ENCODE results near the gene GFY. TPM values are rescaled to one million over a fixed set of nuclear protein-coding genes. Genes with fewer than 3 reads are reported as not detected.

Gene GFY, protein sequence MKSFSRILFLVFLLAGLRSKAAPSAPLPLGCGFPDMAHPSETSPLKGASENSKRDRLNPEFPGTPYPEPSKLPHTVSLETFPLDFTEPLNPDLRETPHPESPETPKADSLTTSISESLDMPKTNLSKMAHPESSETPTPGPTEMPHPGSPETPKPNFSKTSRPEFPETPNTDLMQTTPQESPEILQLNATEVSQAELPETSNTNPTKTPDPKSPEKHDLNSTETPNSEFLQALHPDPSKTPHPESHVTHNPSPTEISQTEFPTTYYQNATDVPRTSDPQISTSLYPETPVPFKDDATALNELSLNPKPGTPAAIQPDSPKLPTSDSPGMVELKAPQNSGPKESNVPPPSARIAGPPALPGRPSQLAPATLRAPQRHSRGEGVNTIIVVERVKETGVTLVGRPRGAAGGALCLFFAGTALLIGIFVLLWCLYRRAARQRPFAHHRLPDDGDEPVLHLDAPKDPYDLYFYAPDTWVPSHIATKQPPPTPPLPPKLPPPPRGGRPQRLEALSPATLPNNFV
- total RNA-seq: not detected

DNA sequence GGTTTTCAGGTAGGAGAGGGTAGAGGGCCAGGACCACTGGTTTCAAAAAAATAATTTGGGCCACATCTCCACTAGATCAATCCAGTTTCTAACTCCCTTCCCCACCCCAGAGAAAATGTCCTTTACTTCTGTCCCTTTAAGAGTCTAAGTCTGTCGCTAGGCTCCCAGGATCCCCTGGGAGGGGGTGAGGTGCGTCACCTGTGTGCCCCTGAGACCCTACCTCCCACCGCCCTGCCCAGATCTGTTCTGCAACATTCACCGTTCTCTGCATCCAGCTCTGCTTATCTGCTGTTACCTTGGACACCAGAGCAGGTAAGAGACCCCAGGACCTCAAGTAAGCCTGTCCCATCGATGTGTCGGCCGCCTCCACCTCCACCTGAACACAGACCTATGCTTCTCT, at the start of gene GFY:
Gene GFY, plus strand, starts transcription at position 211 of the 400 bp plus-strand sequence. CDS start 1,043 bp downstream, outside the sequence.
- Mint-ChIP-seq H3K9me3 (ENCODE audit: low read depth) (no peaks in the 10 kb centered on the region), H3K36me3 (ENCODE audit: low read depth) (no peaks in the 10 kb centered on the region), H3K4me1 (peaks cover 56% of the 10 kb centered on the region), H3K27ac (no peak within 1 kb of the TSS), H3K27me3 (peaks cover 84% of the 10 kb centered on the region), H3K4me3 (no peak within 1 kb of the TSS)
- DNase-seq (no peak), ATAC-seq (no peak)
- intact Hi-C loops (cut with DNase I, micrococcal nuclease): no loop called here
- POLR2A ChIA-PET: no interaction called here
- CTCF ChIA-PET: interaction anchor here (0.7 to 1.8 kb wide), 5 partner anchors 11 to 728 kb away, joined by 3 to 7 read pairs (median 4); no protein-coding TSS in a partner anchor

GRCh38 chr19:49378512-49378911, 46.7 kb upstream of the GFY start:
- Mint-ChIP-seq H3K4me1 (no peaks in the 10 kb centered on the region), H3K9me3 (ENCODE audit: low read depth) (peaks cover 5% of the 10 kb centered on the region), H3K27me3 (peaks cover 4% of the 10 kb centered on the region), H3K36me3 (ENCODE audit: low read depth) (no peaks in the 10 kb centered on the region), H3K4me3 (no peak overlapping the region), H3K27ac (no peak overlapping the region)
- ChIA-PET CTCF (interaction anchor here (1.1 to 2.6 kb wide), 3 partner anchors 13 to 110 kb away, joined by 3 to 9 read pairs (median 3); no protein-coding TSS in a partner anchor), POLR2A (no interaction called here)
- intact Hi-C loops (cut with DNase I, micrococcal nuclease): no loop called here
- ATAC-seq: no peak
- no peak for DNase-seq

- POLR2A ChIA-PET: interaction anchor here (0.7 kb wide), 1 partner anchor 29 kb away, joined by 3 read pairs; no protein-coding TSS in a partner anchor
- intact Hi-C loops (cut with DNase I, micrococcal nuclease): no loop called here
Observed at GRCh38 chr19:49380391-49380790, 44.8 kb upstream of the GFY start.

GRCh38 chr19:49382639-49383038, 42.5 kb upstream of the GFY start:
- Mint-ChIP-seq H3K9me3 (ENCODE audit: low read depth) (peaks cover 7% of the 10 kb centered on the region), H3K27me3 (no peaks in the 10 kb centered on the region), H3K4me1 (peaks cover 3% of the 10 kb centered on the region), H3K27ac (no peak overlapping the region), H3K36me3 (ENCODE audit: low read depth) (no peaks in the 10 kb centered on the region), H3K4me3 (no peak overlapping the region)
- ChIA-PET POLR2A (no interaction called here), CTCF (interaction anchor here (1.5 kb wide), 1 partner anchor 8 kb away, joined by 5 read pairs; no protein-coding TSS in a partner anchor)
- DNase-seq (no peak), ATAC-seq (no peak)
- intact Hi-C loops (cut with DNase I, micrococcal nuclease): loop anchor here in 1 of 2 experiments (2.0 kb wide), 1 partner anchor 18 kb away; no protein-coding TSS in a partner anchor

More at GRCh38 chr19:49380391-49380790, 44.8 kb upstream of the GFY start:
- Mint-ChIP-seq H3K27ac (no peak overlapping the region), H3K4me1 (no peaks in the 10 kb centered on the region), H3K9me3 (ENCODE audit: low read depth) (peaks cover 7% of the 10 kb centered on the region), H3K4me3 (no peak overlapping the region), H3K27me3 (peaks cover 4% of the 10 kb centered on the region), H3K36me3 (ENCODE audit: low read depth) (no peaks in the 10 kb centered on the region)
- CTCF ChIA-PET: interaction anchor here (0.9 to 2.6 kb wide), 2 partner anchors 12 to 77 kb away, joined by 3 to 9 read pairs; no protein-coding TSS in a partner anchor
- DNase-seq (no peak), ATAC-seq (no peak)

DNA sequence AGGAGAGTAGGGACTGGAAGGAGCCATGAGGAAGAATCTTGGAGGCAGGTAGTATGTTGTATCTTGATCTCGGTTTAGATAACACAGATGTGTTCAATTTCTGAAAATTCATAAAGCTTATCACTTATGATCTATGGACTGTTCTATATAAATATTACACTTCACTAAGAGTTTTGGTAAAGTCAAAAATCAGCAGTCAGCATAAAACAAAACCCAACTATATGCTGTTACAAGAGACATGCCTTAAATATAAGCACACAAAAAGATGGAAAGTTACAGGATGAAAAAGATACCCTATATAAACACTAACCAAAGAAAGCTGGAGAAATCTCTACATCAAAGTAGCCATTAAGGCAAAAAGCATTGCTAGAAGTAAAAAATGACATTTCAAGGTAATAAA, 41.6 kb upstream of the GFY start:
- Mint-ChIP-seq H3K36me3 (ENCODE audit: low read depth) (no peaks in the 10 kb centered on the region), H3K27ac (no peak overlapping the region), H3K9me3 (ENCODE audit: low read depth) (peaks cover 7% of the 10 kb centered on the region), H3K4me1 (peaks cover 9% of the 10 kb centered on the region), H3K4me3 (no peak overlapping the region), H3K27me3 (no peaks in the 10 kb centered on the region)
- no peak for ATAC-seq
- POLR2A ChIA-PET: interaction anchor here (0.6 kb wide), 1 partner anchor 914 kb away, joined by 3 read pairs; no protein-coding TSS in a partner anchor
- CTCF ChIA-PET: interaction anchor here (1.5 kb wide), 2 partner anchors 9 to 16 kb away, joined by 3 to 5 read pairs; no protein-coding TSS in a partner anchor
- intact Hi-C loops (cut with DNase I, micrococcal nuclease): loop anchor here in 1 of 2 experiments (2.0 kb wide), 1 partner anchor 19 kb away; no protein-coding TSS in a partner anchor
- DNase-seq: no peak

DNA sequence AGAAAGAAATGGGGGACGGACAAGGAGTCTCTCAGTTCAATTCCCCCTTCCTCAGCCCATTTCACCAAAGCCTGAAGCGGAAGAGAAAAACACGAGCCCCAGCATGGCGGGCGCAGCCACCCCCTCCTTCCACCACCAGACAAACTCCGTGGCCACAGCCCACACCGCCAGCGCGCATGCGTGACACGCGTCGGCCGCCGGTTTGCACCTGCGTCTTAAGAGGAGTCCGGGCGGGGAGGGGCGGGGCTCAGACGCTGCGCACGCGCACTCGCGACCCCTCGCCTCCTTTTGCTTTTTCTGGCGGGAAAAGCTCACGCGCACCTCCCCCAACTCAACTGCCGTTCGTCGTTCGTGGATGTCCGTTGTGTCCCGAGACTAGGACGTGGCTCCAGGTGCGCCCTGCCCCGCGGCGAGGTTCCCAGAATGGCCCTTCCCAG, 37.2 kb upstream of the GFY start, which contains the start of gene KASH5:
Gene KASH5, plus strand, starts transcription at position 314 of the 437 bp plus-strand sequence. CDS start 2,635 bp downstream, outside the sequence.
- ATAC-seq (peak; percentile 67), DNase-seq (peak; percentile 95)
- ChIA-PET POLR2A (no interaction called here), CTCF (no interaction called here)
- Mint-ChIP-seq H3K9me3 (ENCODE audit: low read depth) (peaks cover 3% of the 10 kb centered on the region), H3K4me1 (peaks cover 16% of the 10 kb centered on the region), H3K36me3 (ENCODE audit: low read depth) (no peaks in the 10 kb centered on the region), H3K27me3 (no peaks in the 10 kb centered on the region), H3K27ac (peak within 1 kb of the TSS; percentile 87), H3K4me3 (peak within 1 kb of the TSS; percentile 47)
- intact Hi-C loops (cut with DNase I, micrococcal nuclease): loop anchor here in 1 of 2 experiments (1.0 kb wide), 2 partner anchors 25 to 57 kb away; partner anchors contain the start of gene DKKL1

DNA sequence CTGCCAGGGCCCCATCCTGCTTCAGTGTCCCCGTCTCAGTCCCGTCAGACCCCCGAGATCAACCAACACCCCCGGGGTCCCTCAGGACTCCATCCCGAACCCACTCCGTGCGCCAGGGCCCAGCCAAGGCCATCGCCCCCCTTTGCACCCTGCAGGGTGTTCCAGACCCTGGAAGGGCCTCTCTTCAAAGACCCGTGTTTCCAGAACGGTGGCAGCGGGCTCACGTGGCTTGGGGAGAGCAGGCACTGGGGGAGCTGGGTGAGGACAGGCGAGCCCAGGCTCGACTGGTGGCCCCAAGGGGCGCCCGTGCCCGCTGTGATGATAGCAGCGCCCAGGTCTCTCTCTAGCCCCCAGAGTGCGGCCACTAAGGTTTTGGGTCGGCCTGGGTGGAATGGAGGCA, 35.8 kb upstream of the GFY start:
- POLR2A ChIA-PET: interaction anchor here (0.6 kb wide), 1 partner anchor 21 kb away, joined by 3 read pairs; no protein-coding TSS in a partner anchor
- no peak for ATAC-seq

DNA sequence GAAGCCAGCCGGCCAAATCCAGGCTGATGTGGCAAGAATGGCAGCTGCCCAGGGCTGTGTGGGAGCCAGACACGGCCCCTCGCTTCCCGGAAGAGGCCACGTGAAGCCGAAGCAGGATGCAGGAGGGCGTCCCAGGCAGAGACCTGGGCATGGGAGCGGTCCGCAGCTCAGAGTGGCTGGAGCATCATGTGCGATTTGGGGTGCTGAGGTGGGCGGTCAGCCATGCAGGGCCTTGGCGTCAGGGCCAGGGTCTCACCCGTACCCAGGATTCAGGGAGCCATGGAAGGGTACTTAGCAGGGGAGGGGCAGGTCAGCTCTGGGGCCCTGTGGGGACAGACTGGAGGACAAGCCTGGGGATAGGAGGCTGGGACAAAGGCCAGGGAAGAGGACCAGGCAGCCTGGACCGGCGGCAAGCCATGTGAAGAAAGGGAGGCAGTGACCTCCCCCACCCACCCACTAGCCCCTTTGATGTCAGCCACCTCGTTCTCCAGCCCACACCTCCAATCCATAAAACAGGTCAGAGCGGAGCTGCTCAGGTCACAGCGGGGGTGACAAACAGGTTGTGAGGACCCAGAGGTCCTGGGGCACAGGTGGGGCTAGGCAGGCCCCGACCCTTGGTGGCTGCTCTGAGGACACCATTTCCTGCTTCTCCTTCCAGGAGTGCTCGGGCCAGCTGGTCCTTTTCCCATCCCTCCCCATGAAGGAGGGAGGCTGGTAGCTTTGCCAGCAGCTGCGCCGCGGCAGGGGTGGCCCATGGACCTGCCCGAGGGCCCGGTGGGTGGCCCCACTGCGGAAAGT, 34.9 kb upstream of the GFY start:
- H3K27ac Mint-ChIP-seq: no peak overlapping the region
- peaks cover 16% of the 10 kb centered on the region for H3K4me1 Mint-ChIP-seq
- no peaks in the 10 kb centered on the region for H3K36me3 Mint-ChIP-seq (ENCODE audit: low read depth)
- H3K4me3 Mint-ChIP-seq: no peak overlapping the region
- H3K27me3 Mint-ChIP-seq: no peaks in the 10 kb centered on the region
- ATAC-seq: no peak
- DNase-seq: no peak
- ChIA-PET POLR2A (interaction anchor here (0.5 kb wide), 1 partner anchor 16 kb away, joined by 3 read pairs; no protein-coding TSS in a partner anchor), CTCF (interaction anchor here (1.0 to 2.3 kb wide), 3 partner anchors 45 to 90 kb away, joined by 4 to 11 read pairs (median 6); no protein-coding TSS in a partner anchor)
- no peaks in the 10 kb centered on the region for H3K9me3 Mint-ChIP-seq (ENCODE audit: low read depth)
- intact Hi-C loops (cut with DNase I, micrococcal nuclease): no loop called here

More for the DNA sequence above, 35.8 kb upstream of the GFY start:
- CTCF ChIA-PET: interaction anchor here (1.0 to 1.1 kb wide), 2 partner anchors 46 to 89 kb away, joined by 4 to 6 read pairs; no protein-coding TSS in a partner anchor
- Mint-ChIP-seq H3K4me3 (no peak overlapping the region), H3K27me3 (no peaks in the 10 kb centered on the region), H3K36me3 (ENCODE audit: low read depth) (no peaks in the 10 kb centered on the region), H3K9me3 (ENCODE audit: low read depth) (no peaks in the 10 kb centered on the region), H3K27ac (no peak overlapping the region), H3K4me1 (peaks cover 16% of the 10 kb centered on the region)
- intact Hi-C loops (cut with DNase I, micrococcal nuclease): no loop called here
- DNase-seq: no peak

- no peak overlapping the region for H3K4me3 Mint-ChIP-seq
- ChIA-PET POLR2A (no interaction called here), CTCF (interaction anchor here (0.7 to 2.3 kb wide), 8 partner anchors 11 to 118 kb away, joined by 3 to 12 read pairs (median 6); no protein-coding TSS in a partner anchor)
- no peaks in the 10 kb centered on the region for H3K27me3 Mint-ChIP-seq
- H3K9me3 Mint-ChIP-seq (ENCODE audit: low read depth): no peaks in the 10 kb centered on the region
- peaks cover 16% of the 10 kb centered on the region for H3K4me1 Mint-ChIP-seq
- DNase-seq (no peak), ATAC-seq (no peak)
- intact Hi-C loops (cut with DNase I, micrococcal nuclease): no loop called here
- H3K27ac Mint-ChIP-seq: no peak overlapping the region
- H3K36me3 Mint-ChIP-seq (ENCODE audit: low read depth): no peaks in the 10 kb centered on the region
Observed at GRCh38 chr19:49390929-49391359, 34.2 kb upstream of the GFY start.

- H3K9me3 Mint-ChIP-seq (ENCODE audit: low read depth): no peaks in the 10 kb centered on the region
- intact Hi-C loops (cut with DNase I, micrococcal nuclease): loop anchor here (1.0 kb wide), 4 partner anchors 39 to 85 kb away; no protein-coding TSS in a partner anchor
Observed at GRCh38 chr19:49391581-49392399, 33.4 kb upstream of the GFY start.

More at GRCh38 chr19:49391581-49392399, 33.4 kb upstream of the GFY start:
- DNase-seq: peak; percentile 90
- peaks cover 16% of the 10 kb centered on the region for H3K4me1 Mint-ChIP-seq
- H3K27ac Mint-ChIP-seq: no peak overlapping the region
- ChIA-PET CTCF (interaction anchor here (0.6 to 3.2 kb wide), 17 partner anchors 12 to 125 kb away, joined by 3 to 13 read pairs (median 5); no protein-coding TSS in a partner anchor), POLR2A (interaction anchor here (0.6 kb wide), 1 partner anchor 58 kb away, joined by 3 read pairs; no protein-coding TSS in a partner anchor)
- peak; percentile 83 for ATAC-seq
- no peak overlapping the region for H3K4me3 Mint-ChIP-seq
- H3K27me3 Mint-ChIP-seq: no peaks in the 10 kb centered on the region
- H3K36me3 Mint-ChIP-seq (ENCODE audit: low read depth): no peaks in the 10 kb centered on the region
